ENCODE measurements around the gene DSCAML1.
"Not testable (repeated sequence)": the region's sequence is repeated elsewhere in the genome, so short reads cannot be mapped to it uniquely, and the experiment has no call there.

DSCAML1 gene

GRCh38 chr11:117459123-117459978, 337.7 kb downstream of the DSCAML1 start:
- Mint-ChIP-seq H3K27me3 (ENCODE audit: low read depth) (no peaks in the 10 kb centered on the region), H3K9me3 (peaks cover 3% of the 10 kb centered on the region), H3K4me3 (no peak overlapping the region), H3K27ac (no peak overlapping the region), H3K36me3 (ENCODE audit: low read depth) (no peaks in the 10 kb centered on the region), H3K4me1 (ENCODE audit: low read depth) (no peaks in the 10 kb centered on the region)

DNA sequence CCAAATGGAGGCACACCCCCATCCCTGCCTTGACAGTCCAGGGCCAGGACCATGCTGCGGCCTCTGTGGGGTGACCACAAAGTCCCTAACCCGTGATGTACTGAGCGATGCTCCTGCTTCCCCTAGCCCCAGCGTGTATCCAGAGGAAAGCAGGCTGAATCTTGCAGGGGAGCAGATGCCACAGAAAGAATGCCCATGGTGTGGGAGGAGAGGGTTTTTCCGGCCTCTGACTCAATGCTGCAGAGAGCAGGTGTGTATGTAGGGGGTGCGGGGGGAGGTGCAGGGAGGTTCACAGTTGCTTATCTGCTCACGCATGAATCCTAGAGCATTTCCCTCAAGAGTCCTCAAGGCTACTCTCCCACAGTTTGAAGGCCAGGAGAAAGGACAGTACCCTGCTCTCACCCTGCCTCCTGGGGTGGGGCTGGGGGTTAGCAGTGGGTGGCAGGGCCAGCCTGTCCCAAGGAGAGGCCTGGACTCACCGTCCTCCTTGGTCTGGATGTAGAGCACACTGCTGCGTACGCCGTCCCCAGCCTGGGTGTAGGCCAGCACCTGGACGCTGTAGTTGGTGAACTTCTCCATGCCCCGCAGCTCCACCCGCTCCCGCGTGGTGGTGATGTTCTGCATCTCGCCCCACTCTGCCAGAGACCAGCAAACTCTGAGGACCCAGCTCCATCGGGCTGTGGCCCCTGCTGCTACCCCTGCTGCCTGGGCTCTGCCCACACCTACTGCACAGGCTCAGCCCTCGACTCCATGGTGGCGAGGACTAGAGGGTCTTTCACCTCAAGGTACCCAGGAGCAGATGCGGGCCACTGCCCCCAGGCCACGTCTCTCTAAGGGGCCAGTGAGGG, 338.5 kb downstream of the DSCAML1 start:
- H3K27me3 Mint-ChIP-seq (ENCODE audit: low read depth) = peaks cover 8% of the 10 kb centered on the region
- H3K4me3 Mint-ChIP-seq = no peak overlapping the region
- no peaks in the 10 kb centered on the region for H3K36me3 Mint-ChIP-seq (ENCODE audit: low read depth)
- peaks cover 9% of the 10 kb centered on the region for H3K9me3 Mint-ChIP-seq
- H3K27ac Mint-ChIP-seq = no peak overlapping the region
- no peaks in the 10 kb centered on the region for H3K4me1 Mint-ChIP-seq (ENCODE audit: low read depth)

- no peak overlapping the region for H3K4me3 Mint-ChIP-seq
- no peaks in the 10 kb centered on the region for H3K36me3 Mint-ChIP-seq (ENCODE audit: low read depth)
- H3K27ac Mint-ChIP-seq = no peak overlapping the region
- H3K27me3 Mint-ChIP-seq (ENCODE audit: low read depth) = peaks cover 11% of the 10 kb centered on the region
- no peaks in the 10 kb centered on the region for H3K4me1 Mint-ChIP-seq (ENCODE audit: low read depth)
- H3K9me3 Mint-ChIP-seq = peaks cover 9% of the 10 kb centered on the region
Measured at GRCh38 chr11:117457835-117458234, 339.2 kb downstream of the DSCAML1 start.

GRCh38 chr11:117457031-117457785, 339.8 kb downstream of the DSCAML1 start:
- Mint-ChIP-seq H3K9me3 (peaks cover 9% of the 10 kb centered on the region), H3K4me1 (ENCODE audit: low read depth) (no peaks in the 10 kb centered on the region), H3K27ac (no peak overlapping the region), H3K27me3 (ENCODE audit: low read depth) (peaks cover 11% of the 10 kb centered on the region), H3K4me3 (no peak overlapping the region), H3K36me3 (ENCODE audit: low read depth) (no peaks in the 10 kb centered on the region)

GRCh38 chr11:117456721-117457029, 340.3 kb downstream of the DSCAML1 start:
- peaks cover 11% of the 10 kb centered on the region for H3K27me3 Mint-ChIP-seq (ENCODE audit: low read depth)
- not testable (repeated sequence) for H3K36me3 Mint-ChIP-seq (ENCODE audit: low read depth); H3K4me3 Mint-ChIP-seq; H3K9me3 Mint-ChIP-seq; H3K4me1 Mint-ChIP-seq (ENCODE audit: low read depth); H3K27ac Mint-ChIP-seq

DNA sequence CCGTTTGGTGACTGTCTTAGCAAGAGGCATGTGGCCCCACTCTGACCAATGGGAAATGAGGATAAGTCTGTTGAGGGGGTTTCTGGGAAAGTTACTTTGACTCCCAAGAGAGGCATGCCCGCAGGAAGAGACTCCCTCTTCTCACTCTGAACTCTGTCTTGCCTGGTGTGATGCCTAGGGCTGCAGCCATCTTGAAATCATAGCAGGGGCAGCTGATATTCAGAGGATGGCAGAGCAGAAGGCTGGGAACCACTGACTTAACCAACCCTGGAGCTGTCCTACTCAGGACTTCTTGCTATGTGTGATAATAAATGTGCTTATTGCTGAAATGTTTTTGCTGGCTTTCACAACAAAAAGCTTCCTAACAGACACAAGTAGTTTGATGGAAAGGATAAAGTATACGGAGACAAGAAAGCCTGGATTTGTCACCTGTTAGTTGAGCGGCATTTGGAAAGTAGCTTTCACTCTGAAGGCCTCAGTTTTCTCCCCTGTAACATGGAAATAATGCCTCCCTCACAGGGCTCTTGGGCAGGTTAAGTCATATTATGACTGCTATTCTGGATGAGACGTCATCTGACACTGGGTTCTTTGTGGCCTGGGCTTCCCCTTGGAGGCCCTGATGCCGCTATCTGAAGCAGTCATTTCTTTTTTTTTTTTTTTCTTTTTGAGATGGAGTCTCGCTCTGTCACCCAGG, 340.8 kb downstream of the DSCAML1 start:
- H3K36me3 Mint-ChIP-seq (ENCODE audit: low read depth) = no peaks in the 10 kb centered on the region
- no peaks in the 10 kb centered on the region for H3K4me1 Mint-ChIP-seq (ENCODE audit: low read depth)
- H3K27ac Mint-ChIP-seq = no peak overlapping the region
- H3K9me3 Mint-ChIP-seq = peaks cover 9% of the 10 kb centered on the region
- H3K27me3 Mint-ChIP-seq (ENCODE audit: low read depth) = peaks cover 11% of the 10 kb centered on the region
- no peak overlapping the region for H3K4me3 Mint-ChIP-seq

- H3K27me3 Mint-ChIP-seq (ENCODE audit: low read depth) = peaks cover 11% of the 10 kb centered on the region
- no peak overlapping the region for H3K27ac Mint-ChIP-seq
- no peaks in the 10 kb centered on the region for H3K36me3 Mint-ChIP-seq (ENCODE audit: low read depth)
- H3K4me3 Mint-ChIP-seq = no peak overlapping the region
- H3K9me3 Mint-ChIP-seq = peaks cover 9% of the 10 kb centered on the region
- no peaks in the 10 kb centered on the region for H3K4me1 Mint-ChIP-seq (ENCODE audit: low read depth)
Measured at GRCh38 chr11:117454564-117454917, 342.5 kb downstream of the DSCAML1 start.

- no peak overlapping the region for H3K27ac Mint-ChIP-seq
- no peaks in the 10 kb centered on the region for H3K36me3 Mint-ChIP-seq (ENCODE audit: low read depth)
- no peaks in the 10 kb centered on the region for H3K4me1 Mint-ChIP-seq (ENCODE audit: low read depth)
- peaks cover 9% of the 10 kb centered on the region for H3K9me3 Mint-ChIP-seq
- peaks cover 11% of the 10 kb centered on the region for H3K27me3 Mint-ChIP-seq (ENCODE audit: low read depth)
- no peak overlapping the region for H3K4me3 Mint-ChIP-seq
Measured at GRCh38 chr11:117453886-117454563, 343.0 kb downstream of the DSCAML1 start.

- Mint-ChIP-seq H3K27me3 (ENCODE audit: low read depth) (peaks cover 16% of the 10 kb centered on the region), H3K4me1 (ENCODE audit: low read depth) (no peaks in the 10 kb centered on the region), H3K36me3 (ENCODE audit: low read depth) (no peaks in the 10 kb centered on the region), H3K4me3 (no peak overlapping the region), H3K9me3 (peaks cover 4% of the 10 kb centered on the region), H3K27ac (no peak overlapping the region)
Measured at GRCh38 chr11:117449111-117449693, 347.8 kb downstream of the DSCAML1 start.

- Mint-ChIP-seq H3K27me3 (ENCODE audit: low read depth) (peaks cover 15% of the 10 kb centered on the region), H3K4me3 (no peak overlapping the region), H3K27ac (no peak overlapping the region), H3K9me3 (no peaks in the 10 kb centered on the region), H3K36me3 (ENCODE audit: low read depth) (no peaks in the 10 kb centered on the region), H3K4me1 (ENCODE audit: low read depth) (no peaks in the 10 kb centered on the region)
Measured at GRCh38 chr11:117444711-117445658, 352.0 kb downstream of the DSCAML1 start.

GRCh38 chr11:117444256-117444655, 352.8 kb downstream of the DSCAML1 start:
- peaks cover 15% of the 10 kb centered on the region for H3K27me3 Mint-ChIP-seq (ENCODE audit: low read depth)
- H3K27ac Mint-ChIP-seq = no peak overlapping the region

GRCh38 chr11:117443266-117444186, 353.5 kb downstream of the DSCAML1 start:
- Mint-ChIP-seq H3K9me3 (no peaks in the 10 kb centered on the region), H3K27me3 (ENCODE audit: low read depth) (peaks cover 15% of the 10 kb centered on the region), H3K36me3 (ENCODE audit: low read depth) (no peaks in the 10 kb centered on the region), H3K4me3 (no peak overlapping the region), H3K4me1 (ENCODE audit: low read depth) (no peaks in the 10 kb centered on the region), H3K27ac (no peak overlapping the region)

More at GRCh38 chr11:117444256-117444655, 352.8 kb downstream of the DSCAML1 start:
- Mint-ChIP-seq H3K4me3 (no peak overlapping the region), H3K4me1 (ENCODE audit: low read depth) (no peaks in the 10 kb centered on the region), H3K36me3 (ENCODE audit: low read depth) (no peaks in the 10 kb centered on the region), H3K9me3 (no peaks in the 10 kb centered on the region)

Data from T-helper 1 cell treated with Interleukin-12 subunit alpha and Interleukin-12 subunit beta and Interleukin-4 antibody, amounts not matched to agents 30 μg/mL and 1 μg/mL, for 36 hours (primary cell).